Hematopoietic multipotent progenitor cell treated with erythropoietin and hydrocortisone succinate and interleukin-3 and kit ligand, for 8 days (in vitro differentiated cells): ENCODE measurements around the gene EEF1G.
A peak's percentile ranks its signal among the peaks of the same experiment; 100 is the strongest.
"Not testable (repeated sequence)": the region's sequence is repeated elsewhere in the genome, so short reads cannot be mapped to it uniquely, and the experiment has no call there.

Source experiments
- DNase-seq: peaks from one replicate; pipeline ENCODE4 v3.0.0-alpha.2; 2015

The EEF1G gene

DNA sequence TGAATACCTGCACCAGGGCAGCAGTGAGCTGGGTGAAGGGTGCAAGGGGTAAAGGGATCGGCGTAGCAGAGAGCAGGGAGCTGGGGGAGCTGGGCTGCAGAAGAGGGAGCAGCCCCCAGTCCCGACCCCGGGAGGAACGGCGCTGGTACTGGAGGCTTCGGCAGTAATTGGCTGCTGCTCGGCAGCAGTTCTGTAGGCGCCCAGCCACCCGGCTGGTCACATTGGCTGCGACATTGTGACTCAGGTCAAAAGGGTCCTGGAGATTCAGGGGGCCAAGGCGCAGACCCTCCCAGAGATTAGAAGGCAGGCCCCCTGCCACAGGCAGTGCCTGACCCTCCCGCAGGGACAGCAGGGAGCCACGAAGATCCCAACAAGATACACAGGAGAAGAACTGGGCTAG, 2.1 kb upstream of the EEF1G start:
- DNase-seq: no peak

DNA sequence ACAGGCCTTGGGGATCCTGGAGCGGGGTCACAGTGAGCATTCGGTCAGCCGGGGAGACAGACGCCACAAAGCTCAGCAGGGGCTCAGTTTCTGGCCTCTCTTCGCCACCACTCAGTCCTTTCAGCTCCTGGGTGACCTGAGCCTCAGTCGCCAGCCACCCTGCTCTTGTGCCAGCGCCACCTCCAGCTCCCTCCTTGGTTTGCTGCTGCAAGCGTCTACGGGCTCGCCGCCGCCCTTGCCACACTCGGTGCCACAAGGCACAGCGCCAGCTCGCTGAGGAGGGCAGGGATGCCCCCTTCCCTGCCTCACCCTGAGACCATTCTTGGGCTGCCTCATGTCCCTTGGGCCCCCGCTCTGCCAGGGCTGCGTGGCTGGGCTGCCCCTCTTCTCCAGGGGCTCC, 1.5 kb upstream of the EEF1G start:
- DNase-seq: no peak

- DNase-seq: no peak
These were observed 826 bp upstream of the EEF1G start for GRCh38 chr11:62574363-62575071.

GRCh38 chr11:62573006-62573591, 592 bp downstream of the EEF1G start:
- DNase-seq: peak; percentile 45

DNA sequence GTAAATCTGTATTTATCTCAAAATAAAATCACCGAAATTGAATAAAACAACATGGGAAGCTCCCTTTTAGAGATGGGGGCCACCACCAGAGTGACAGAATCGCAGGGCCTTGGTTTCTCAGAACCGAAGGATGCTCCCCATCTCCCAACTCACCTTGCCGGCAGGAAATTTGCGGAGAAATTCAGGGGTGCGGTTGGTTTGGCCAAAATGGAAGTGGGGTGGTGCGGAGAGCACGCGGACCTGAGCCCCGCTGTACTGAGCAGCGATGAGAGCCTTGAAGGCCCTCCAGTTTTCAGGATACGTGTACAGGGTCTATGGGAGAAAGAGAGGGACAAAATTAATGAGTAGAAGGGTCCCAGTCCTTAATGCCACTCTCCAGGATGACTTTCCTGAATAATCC, 1.3 kb downstream of the EEF1G start:
- no peak for DNase-seq

- not testable (repeated sequence) for DNase-seq
These were observed 2.2 kb downstream of the EEF1G start for GRCh38 chr11:62571493-62571892.

DNA sequence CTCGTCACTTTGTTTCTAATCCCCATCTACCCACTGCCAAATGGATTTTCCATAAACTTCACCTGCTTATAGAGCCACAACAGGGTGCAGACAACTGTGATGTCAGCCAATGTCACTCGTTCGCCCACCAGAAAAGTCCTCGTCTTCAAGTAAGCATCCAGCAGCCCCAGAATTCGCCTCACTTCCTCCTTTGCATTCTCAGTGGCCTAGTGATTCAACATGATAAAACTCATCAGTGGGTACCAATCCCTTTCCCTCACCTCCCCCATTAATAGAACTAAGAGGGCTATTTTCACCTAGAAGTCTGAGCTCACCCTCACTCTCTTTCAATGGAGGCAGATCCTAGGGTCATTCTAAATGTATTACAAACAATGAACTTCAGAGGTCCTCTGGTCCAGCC, 2.8 kb downstream of the EEF1G start:
- DNase-seq: not testable (repeated sequence)

- DNase-seq: no peak
These were observed 4.1 kb downstream of the EEF1G start for GRCh38 chr11:62569611-62570010.

GRCh38 chr11:62567018-62567633, 6.6 kb downstream of the EEF1G start:
- no peak for DNase-seq

DNA sequence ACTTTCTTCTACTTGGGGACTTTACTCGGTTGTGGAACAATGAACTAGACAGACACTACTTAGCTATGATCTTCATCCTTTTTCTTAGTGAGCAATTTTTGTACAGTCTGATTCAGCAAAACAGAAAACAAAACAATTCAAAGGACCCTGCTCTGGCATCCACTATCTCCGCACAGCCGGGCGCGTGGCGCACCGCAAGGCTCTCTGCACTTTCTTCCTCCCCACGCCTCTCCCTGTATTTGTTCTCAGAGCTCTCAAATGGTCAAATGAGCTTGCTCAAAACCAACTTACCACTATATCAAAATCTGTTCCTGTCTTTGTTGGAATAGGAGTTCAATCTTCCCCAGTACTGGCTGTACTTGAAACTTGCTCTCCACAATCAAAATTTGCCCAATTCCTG, 7.4 kb downstream of the EEF1G start:
- no peak for DNase-seq

- no peak for DNase-seq
These were observed 8.4 kb downstream of the EEF1G start for GRCh38 chr11:62565100-62565802.

DNA sequence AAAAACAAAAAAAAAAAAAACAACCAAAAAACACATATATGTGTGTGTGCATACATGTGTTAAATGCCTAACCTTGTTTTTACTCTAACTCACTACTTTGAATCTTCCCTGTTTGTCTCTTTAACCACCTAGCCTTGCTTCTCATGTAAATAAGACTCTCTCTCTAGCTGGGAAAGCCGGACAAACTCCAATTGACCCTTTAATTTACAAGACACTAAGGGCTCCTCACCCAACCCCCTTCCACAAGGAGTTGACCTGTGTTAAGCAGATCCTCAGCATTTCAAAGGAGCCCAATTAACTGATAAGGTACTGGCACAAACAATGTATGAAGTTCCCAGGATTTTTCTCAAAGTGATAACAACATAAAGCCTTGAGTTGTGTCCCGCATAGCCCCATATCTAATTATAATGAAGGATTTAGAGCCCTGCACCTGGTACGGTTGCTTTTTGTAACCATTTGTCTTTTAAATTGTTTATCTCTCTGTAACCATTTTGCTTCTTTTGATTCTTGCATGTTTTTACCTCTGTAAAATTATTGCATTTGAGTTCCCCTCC, 11.9 kb downstream of the EEF1G start:
- not testable (repeated sequence) for DNase-seq

DNA sequence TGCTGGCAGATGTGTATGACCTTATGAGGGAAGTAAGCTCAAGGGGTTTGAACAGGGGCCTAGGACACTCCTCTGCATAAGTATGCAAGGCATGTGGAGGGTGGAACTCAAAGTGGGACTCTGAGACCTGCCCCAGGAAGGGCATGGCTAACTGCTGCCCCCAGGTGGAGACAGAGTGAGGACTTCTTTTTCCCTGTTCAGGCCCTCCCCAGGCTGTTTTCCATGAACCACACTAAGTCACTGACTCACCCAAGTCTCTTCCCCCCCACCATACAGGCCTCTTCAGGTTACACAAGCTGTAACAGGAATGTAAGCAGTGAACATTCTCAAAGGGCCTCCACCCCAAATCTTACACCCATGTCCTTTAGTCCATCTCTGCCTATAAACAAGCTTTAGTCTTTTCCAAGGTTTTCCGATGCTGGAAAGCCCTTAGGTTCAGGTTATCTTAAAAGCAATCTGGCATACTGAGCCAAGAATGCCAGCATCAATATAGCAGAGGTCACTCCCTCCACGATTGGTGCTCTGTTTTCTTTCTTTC, 13.1 kb downstream of the EEF1G start:
- peak; percentile 87 for DNase-seq

- DNase-seq: not testable (repeated sequence)
These were observed 14.1 kb downstream of the EEF1G start for GRCh38 chr11:62559626-62560025.

DNA sequence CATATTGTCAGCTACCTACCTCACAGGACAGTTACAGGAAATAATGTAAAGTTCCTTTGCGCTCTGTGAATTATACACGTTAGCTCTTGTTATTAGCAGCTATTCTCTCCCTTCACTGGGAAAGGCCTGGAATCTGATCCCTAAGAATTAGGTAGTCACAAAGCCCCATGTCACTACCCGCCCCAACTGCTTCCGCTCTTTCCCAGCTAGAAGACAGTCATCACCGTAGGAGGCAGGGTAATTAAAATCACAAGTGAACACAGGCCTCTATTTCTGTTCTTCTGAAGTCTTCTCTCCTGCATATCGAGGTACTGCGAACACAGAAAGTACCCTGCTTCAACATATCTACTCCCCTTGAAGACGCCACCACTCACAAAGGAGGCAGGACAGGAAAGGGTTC, 14.5 kb downstream of the EEF1G start:
- DNase-seq: no peak

DNA sequence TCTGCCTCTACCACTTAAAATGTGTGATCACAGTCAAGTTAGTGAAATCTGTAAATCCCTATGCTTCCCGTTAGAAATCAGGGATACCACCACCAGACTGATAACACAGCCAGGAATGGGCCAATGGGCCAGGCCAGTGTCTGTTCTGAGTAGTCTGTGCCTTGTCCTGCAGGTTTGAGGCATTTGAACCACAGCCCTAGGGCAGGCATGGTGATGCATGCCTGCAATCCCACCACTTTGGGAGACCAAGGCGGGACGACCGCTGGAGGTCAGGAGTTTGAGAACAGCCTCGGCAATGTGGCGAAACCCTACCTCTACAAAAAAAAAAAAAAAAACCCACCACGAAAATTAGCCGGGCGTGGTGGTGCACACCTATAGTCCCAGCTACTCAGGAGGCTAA, 15.0 kb downstream of the EEF1G start:
- no peak for DNase-seq

GRCh38 chr11:62556875-62557631, 16.6 kb downstream of the EEF1G start:
- peak; percentile 55 for DNase-seq

- DNase-seq: peak; percentile 86
These were observed 17.4 kb downstream of the EEF1G start for GRCh38 chr11:62556108-62556874.

DNA sequence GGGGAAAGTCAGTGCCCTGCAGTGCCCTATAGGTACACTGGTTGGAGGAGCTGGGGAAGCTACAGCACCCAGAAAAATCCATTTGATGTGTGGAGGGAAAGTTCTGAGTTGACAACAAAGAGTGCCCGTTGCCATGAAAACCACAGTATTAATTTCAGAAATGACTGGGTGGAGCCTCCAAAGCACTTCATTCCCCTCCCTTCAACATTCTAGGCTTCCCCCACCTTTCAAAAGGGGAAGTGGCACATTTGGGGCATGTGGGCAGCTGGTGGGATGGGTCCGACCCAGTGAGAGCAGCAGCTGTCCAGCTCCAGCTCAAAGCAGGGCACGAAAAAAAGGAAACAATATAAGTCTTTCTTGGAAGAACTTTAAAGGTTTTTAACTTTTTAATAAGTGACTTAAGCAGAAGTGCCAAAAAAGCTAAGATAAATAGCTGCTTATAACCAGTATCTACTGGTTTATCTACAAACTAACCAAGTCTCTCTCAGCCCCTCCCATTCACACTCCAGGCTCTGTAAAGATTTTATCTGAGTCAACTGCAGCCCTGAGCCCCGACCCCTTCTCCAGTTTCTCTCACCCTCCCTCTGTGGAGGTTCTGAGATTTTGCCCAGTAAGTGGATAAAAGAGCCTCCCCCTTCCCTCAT, 18.1 kb downstream of the EEF1G start:
- peak; percentile 80 for DNase-seq

- no peak for DNase-seq
These were observed 19.1 kb downstream of the EEF1G start for GRCh38 chr11:62554387-62555167.
